Measurements from ENCODE around the gene TMEM185A.
A peak's percentile ranks its signal among the peaks of the same experiment; 100 is the strongest.

The TMEM185A gene

GRCh38 chrX:149648932-149649331, 17.3 kb upstream of the TMEM185A start:
- DNase-seq (ENCODE audit: low read depth) = no peak
- TF ChIP-seq, protein P1, sequence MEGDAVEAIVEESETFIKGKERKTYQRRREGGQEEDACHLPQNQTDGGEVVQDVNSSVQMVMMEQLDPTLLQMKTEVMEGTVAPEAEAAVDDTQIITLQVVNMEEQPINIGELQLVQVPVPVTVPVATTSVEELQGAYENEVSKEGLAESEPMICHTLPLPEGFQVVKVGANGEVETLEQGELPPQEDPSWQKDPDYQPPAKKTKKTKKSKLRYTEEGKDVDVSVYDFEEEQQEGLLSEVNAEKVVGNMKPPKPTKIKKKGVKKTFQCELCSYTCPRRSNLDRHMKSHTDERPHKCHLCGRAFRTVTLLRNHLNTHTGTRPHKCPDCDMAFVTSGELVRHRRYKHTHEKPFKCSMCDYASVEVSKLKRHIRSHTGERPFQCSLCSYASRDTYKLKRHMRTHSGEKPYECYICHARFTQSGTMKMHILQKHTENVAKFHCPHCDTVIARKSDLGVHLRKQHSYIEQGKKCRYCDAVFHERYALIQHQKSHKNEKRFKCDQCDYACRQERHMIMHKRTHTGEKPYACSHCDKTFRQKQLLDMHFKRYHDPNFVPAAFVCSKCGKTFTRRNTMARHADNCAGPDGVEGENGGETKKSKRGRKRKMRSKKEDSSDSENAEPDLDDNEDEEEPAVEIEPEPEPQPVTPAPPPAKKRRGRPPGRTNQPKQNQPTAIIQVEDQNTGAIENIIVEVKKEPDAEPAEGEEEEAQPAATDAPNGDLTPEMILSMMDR (conservative IDR thresholded peaks at IDR 0.05; ENCODE audit: low read depth, low read length) = peak; percentile 6
- no peak overlapping the region for H3K4me3 ChIP-seq (ENCODE audit: low read depth, low read length)

GRCh38 chrX:149647505-149647904, 15.9 kb upstream of the TMEM185A start:
- TF ChIP-seq, protein P1 (conservative IDR thresholded peaks at IDR 0.05; ENCODE audit: low read depth, low read length) = no peak
- no peak overlapping the region for H3K4me3 ChIP-seq (ENCODE audit: low read depth, low read length)
- no peak for DNase-seq (ENCODE audit: low read depth)

DNA sequence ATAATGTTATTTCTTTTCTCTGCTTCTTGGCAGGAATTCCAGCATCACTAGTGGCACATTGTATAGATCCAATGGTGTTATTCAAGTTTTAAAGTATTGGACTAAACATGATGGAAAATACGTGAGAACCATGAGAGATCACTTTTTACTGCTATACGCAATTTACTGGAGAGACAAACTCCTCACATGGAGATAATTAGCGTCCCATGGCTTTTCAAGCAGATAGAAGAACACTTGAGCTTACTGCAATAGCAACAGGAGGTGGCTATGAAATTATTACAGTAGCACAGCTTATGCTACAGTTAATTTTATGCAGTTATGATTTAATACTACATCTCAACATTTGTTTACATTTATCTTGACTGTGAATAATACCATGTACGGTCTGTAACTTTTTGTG, 11.9 kb upstream of the TMEM185A start:
- TF ChIP-seq, protein P1 (conservative IDR thresholded peaks at IDR 0.05; ENCODE audit: low read depth, low read length) = no peak
- no peak overlapping the region for H3K4me3 ChIP-seq (ENCODE audit: low read depth, low read length)
- no peak for DNase-seq (ENCODE audit: low read depth)

GRCh38 chrX:149641835-149642234, 10.2 kb upstream of the TMEM185A start:
- TF ChIP-seq, protein P1 (conservative IDR thresholded peaks at IDR 0.05; ENCODE audit: low read depth, low read length) = no peak
- H3K4me3 ChIP-seq (ENCODE audit: low read depth, low read length) = no peak overlapping the region
- DNase-seq (ENCODE audit: low read depth) = no peak

DNA sequence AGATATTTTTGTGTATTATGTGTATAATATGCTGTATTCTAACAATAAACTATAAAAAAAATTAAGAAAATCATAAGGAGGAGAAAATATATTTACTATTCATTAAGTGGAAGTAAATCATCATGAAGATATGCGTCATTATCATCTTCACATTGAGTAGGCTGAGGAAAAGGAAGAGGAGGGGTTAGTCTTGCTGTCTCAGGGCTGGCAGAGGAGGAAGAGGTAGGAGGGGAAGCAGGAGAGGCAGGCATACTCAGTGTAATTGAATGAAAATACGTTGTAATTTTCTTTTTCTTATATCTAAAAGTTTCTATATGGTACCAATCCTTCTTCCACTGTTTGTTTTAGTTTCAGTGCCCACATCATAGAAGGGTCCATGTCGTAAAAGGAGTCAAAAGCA, 9.8 kb upstream of the TMEM185A start:
- no peak for DNase-seq (ENCODE audit: low read depth)
- TF ChIP-seq, protein P1 (conservative IDR thresholded peaks at IDR 0.05; ENCODE audit: low read depth, low read length) = no peak

DNA sequence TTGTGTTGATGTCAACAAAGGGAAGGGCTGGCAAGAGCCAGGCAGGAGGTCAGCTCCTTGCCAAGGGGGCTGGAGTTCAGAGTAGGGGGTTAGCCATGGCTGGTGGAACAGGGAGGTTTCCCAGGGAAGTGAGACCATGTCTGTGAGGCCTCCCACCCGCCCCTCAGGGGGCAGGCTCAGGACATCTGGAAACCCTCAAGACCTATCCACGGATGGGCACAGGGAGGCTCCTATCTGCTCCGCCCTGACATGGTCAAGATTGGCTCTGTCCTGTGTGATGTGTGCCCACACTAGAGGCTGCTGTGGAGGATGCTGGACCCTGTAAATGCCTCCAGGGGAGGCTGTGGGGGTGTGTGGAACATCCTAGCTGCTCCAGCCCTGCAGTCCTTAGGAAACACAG, 8.0 kb upstream of the TMEM185A start:
- H3K4me3 ChIP-seq (ENCODE audit: low read depth, low read length) = no peak overlapping the region
- DNase-seq (ENCODE audit: low read depth) = no peak
- TF ChIP-seq, protein P1 (conservative IDR thresholded peaks at IDR 0.05; ENCODE audit: low read depth, low read length) = no peak

More for the DNA sequence above, 9.8 kb upstream of the TMEM185A start:
- no peak overlapping the region for H3K4me3 ChIP-seq (ENCODE audit: low read depth, low read length)

- H3K4me3 ChIP-seq (ENCODE audit: low read depth, low read length) = no peak overlapping the region
- DNase-seq (ENCODE audit: low read depth) = peak; percentile 8
- TF ChIP-seq, protein P1 (conservative IDR thresholded peaks at IDR 0.05; ENCODE audit: low read depth, low read length) = no peak
Measured at GRCh38 chrX:149638860-149639259, 7.3 kb upstream of the TMEM185A start.

All from choroid plexus epithelial cell (primary cell).